GM19324 (cell line): ENCODE measurements around the gene GNAZ.

Experiments
- ATAC-seq: cut with Tn5 transposase; IDR thresholded peaks from one replicate; pipeline ENCODE4 v1.9.1; 2021; ENCODE audit warnings: mild to moderate bottlenecking, moderate library complexity; ENCODE audit not compliant: unreplicated experiment, low FRiP score

Gene GNAZ

DNA sequence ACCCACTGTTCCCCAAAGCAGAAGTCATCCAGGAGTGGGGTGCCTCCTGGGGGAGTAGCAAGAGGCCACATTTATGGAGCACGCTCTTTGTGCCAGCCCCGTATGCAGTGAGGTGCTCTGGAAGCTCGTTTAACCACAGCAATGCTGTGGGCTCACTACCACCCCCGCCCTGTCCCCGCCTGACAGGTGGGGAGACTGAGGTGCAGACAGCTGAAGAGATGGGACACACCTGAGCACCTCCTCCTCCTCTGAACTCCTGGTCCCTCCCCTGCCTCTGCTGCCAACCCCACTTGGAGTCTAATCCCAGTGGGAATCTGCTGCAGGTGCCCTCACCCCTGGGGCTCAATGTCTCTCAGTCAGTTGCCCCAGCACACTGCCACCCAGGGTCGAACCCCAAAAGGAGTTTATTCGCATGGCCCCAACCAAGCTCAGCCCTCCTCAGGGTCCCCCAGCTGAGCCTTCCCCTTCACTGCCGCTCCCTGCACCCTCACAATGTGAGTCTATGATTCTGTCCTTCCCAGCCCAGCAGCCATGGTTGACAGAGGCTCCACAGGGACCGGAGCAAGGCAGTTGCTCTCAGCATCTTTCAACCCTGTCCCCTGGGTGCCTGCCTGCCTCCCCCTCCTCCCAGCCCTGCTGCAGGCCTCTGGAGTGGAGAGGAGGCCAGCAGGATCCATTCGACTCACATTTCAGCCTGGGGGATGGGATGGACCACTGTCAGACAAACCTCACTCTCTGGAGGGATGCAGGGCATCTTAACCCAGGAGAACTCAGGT is 96.7 kb downstream of the GNAZ start:
- ATAC-seq = no peak

DNA sequence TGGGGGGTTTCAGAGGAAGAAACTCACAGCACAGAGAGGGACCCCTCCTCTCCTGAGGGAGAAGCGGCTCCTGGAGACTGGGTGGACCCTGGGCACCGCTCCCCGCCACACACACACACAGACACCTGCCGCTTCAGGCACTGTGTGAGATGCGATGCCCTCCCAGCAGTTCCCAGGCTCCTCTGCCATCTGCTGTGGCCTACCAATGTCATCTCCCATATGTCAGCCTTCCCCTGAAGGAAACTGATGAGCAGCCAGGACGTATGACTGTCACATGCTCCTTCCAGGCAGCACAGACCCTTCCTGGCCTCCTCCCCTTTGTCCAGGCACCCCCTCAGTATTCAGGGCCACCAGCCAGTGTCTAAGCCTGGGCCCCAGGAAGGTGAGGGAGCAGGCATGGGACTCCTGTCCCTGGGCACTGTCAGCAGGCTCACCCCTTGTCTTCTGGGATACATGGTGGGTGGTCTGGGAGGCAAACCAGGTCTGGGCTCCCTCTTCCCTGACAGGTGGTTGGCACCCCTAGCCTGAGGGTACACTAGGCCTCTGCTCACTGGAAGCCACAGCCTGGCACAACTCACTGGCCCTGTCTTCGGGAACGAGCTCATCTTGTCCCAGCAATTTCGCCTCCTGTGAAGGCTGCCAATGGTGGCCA is 98.2 kb downstream of the GNAZ start:
- no peak for ATAC-seq

DNA sequence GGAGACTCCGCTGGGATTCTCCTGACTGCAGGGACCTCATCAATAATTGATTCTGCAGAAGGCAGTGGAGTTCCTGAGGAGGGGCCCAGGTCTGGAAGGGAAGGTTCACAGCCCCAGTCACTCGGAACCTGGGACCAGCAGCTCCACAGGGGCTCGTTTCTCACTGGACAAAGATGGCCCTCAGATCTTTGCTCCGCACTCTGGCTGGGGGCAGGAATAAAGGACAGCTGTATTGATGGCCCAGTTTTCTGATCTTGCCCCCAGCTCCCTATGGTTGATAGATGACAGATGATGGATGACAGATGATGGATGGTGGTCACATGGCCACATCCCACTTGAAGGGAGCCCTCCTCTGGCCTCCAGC is 98.7 kb downstream of the GNAZ start:
- no peak for ATAC-seq
